DMS 273 (cell line): ENCODE data around the gene LRP1B.
A peak's percentile ranks its signal among the peaks of the same experiment; 100 is the strongest.

Experiments used
- DNase-seq: peaks from one replicate; lab custom pipeline; 2025; ENCODE audit not compliant: unreplicated experiment; lab: John Stamatoyannopoulos, UW

Gene LRP1B

DNA sequence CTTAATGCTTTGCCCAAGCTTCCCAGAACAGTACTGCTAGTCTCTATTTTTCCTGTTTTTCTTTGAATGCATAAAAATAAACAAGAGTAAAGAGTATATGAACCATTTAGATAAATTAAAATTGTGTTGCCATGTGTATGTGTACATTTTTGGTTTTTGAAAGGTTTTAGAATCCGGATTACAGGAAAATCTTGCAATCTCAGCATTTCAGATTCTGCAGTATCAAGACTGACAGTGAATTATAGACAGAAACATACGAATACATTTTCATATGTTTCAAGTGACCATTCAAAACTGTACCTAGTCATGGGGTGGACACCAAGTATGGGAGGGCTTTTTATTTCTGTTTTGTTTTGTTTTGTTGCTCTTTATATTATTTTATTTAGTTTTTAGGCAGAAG, 604.1 kb downstream of the LRP1B start:
- no peak for DNase-seq

DNA sequence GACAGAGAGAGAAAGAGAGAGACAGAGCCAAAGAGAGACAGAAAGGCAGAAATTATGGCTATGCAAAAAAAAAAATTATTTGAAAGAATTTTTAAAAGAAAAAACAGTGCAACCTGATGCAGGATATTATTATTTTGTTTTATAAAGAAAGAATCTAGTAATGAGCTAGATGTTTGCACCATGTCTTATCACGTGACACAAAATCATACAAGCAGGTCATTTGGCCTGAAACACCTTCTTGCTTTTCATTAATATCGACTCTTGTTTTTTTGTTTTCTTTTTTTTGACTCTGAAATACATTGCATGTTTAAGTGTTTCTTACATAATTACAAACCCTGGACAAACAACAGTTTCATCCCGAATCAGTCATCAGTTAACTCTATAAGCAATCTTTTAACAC, 606.0 kb downstream of the LRP1B start:
- no peak for DNase-seq

- no peak for DNase-seq
These were observed 607.6 kb downstream of the LRP1B start for GRCh38 chr2:141523199-141523598.

GRCh38 chr2:141522702-141523101, 608.1 kb downstream of the LRP1B start:
- DNase-seq: peak; percentile 12

- no peak for DNase-seq
These were observed 608.8 kb downstream of the LRP1B start for GRCh38 chr2:141522048-141522447.

GRCh38 chr2:141519906-141520305, 610.9 kb downstream of the LRP1B start:
- DNase-seq: no peak

GRCh38 chr2:141517852-141518421, 612.9 kb downstream of the LRP1B start:
- no peak for DNase-seq

DNA sequence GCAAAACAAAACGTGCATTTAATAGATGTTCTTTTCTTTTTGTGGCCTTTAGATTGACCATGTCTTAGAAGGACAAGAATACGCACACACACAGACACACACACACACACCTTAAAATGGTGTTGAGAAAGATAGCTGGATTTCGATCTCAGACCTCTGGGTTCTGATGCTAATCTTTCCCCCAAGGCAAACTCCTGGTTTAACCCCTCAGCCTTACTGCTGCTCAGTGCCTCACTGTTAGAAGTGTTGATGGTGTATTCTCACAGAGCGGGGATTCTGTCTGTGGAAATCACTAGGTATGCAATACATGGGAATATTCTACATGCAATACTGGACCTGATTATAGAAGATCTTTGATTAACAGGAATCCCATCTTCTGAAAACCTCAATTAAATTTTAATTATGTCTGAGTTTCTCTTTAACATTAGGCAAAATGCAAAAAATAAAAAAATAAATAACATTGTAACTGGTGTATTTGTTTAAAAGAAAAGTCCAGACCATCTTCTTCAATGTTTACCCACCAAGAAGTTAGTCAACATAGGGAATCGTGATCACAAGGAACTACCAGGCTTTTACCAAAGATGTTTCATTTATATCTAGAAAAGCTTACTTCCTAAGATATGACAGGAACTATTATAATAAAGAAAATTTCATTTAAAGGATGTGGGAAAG, 613.5 kb downstream of the LRP1B start:
- no peak for DNase-seq

- DNase-seq: no peak
These were observed 614.9 kb downstream of the LRP1B start for GRCh38 chr2:141515931-141516330.

GRCh38 chr2:141513853-141514252, 617.0 kb downstream of the LRP1B start:
- DNase-seq: no peak

- no peak for DNase-seq
These were observed 621.8 kb downstream of the LRP1B start for GRCh38 chr2:141508806-141509595.

- DNase-seq: no peak
These were observed 622.6 kb downstream of the LRP1B start for GRCh38 chr2:141508086-141508752.

DNA sequence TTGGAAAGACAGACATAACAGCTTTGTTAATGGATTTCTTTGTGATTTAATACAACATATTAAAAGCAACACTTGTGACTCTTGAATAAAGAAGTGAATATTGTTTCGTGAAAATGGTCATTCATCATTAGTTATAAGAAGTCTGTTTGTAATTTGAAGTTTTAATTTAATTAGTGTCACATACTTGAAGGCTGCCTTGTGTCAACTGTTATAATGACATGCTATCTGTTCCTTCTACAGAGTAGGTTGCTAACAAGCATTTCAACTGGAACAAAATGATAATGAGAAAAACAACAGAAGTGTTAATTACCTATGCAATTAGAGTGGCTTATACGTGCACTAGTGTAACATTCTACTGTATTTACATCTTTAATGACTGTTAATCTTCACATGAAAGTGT, 624.7 kb downstream of the LRP1B start:
- DNase-seq: no peak

DNA sequence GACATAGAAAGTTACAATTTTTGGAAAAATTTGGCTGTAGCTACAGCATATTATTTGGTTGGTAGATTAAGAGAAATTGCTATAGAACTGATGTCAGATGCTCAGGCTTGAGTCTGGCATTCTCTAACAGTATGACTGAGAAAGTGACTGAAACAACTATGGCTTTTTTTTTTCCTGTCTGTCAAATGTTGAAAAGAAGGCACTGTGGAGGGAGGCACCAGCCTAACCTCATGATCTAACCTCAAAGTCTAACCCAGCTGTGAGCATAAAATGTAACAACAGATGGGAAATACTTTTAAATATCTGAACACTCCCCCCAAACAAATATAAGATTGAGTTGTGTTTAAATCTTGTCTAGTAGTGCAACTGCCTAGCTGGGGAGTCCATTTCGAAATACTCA, 629.1 kb downstream of the LRP1B start:
- peak; percentile 61 for DNase-seq

- no peak for DNase-seq
These were observed 631.7 kb downstream of the LRP1B start for GRCh38 chr2:141499123-141499522.

- DNase-seq: no peak
These were observed 632.3 kb downstream of the LRP1B start for GRCh38 chr2:141498561-141498960.

DNA sequence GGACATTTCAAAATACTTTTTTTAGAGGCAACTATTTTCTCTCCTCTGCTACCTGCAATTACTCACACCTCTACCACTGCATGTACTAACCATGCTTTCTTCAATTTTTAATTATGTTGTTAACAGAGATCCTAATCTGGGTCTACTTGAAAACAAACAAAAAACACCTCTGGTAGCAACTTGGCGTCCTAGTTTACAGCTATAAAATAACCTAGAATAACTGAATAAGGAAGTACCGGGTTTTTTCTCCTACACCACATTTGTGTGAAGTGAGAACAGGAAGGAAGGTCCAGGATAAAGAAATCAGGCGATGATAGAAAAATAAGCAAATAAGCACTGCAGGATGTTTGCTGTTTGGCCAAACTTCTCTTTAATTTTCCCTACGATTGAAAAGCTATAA, 633.5 kb downstream of the LRP1B start:
- no peak for DNase-seq

DNA sequence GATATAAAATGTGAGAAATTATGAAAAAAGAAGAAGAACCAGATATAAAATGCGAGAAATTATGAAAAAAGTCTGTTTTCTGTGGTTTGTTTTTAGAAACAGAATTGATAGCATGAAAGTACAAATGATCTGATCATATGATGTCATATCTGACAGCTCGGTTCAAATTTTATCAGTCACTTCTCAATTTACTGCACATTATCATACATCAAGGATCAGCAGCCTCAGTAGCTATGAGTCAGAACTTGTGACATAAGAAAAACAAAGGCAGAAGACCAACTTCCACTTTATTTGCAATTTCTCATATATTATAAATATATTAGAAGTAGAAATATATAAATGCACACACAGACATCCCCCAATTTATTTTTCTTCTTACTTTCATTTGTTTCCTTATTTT, 634.0 kb downstream of the LRP1B start:
- DNase-seq: no peak

DNA sequence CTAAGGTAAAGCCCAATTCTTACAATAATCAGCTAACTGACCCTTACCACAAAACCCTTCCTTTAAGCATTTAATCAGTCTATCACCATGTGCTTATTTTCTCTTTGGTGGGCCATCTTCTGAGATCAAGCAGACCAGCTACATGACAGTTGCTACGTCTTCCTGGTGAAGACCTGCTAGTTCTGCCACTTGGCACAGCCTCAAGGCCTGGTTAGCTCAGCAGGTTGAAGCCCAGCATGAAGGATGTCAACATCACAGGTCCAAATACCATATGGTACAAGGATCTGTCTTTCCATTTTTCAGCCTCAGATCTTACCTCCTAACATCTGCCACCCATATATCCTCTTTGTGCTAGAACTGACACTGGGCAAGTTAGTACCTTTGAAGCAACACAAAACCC, 636.9 kb downstream of the LRP1B start:
- peak; percentile 89 for DNase-seq

- no peak for DNase-seq
These were observed 638.0 kb downstream of the LRP1B start for GRCh38 chr2:141492816-141493215.

DNA sequence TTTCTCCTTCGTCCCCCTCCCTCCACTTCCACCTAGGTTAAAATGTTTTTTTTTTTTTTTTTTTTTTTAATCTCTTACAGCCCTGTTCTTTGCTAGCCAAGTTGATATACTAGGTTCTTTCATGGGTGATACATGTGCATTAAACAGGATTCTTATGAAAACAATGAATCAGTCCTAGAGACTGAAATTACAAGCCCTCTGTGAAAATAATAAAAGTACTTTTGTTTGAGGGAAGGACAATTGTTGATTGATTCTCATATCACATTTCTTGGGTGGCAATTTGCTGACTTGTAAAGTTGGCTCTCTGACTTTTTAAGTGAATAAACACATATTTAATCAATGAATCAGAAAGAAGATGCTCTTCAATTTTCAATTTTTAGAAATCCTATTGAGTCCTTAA, 639.9 kb downstream of the LRP1B start:
- no peak for DNase-seq

GRCh38 chr2:141482697-141483096, 648.1 kb downstream of the LRP1B start:
- DNase-seq: no peak
